OCI-LY7 (cell line): ENCODE measurements around the gene DIP2C. TPM values are rescaled to one million over a fixed set of nuclear protein-coding genes. Genes with fewer than 3 reads are reported as not detected.
"Not testable (repeated sequence)": the region's sequence is repeated elsewhere in the genome, so short reads cannot be mapped to it uniquely, and the experiment has no call there.

Experiments
- BruUV-seq: library from RNA; stranded (reverse); fragments of 400-500 nt; replicated peaks from 2 replicates; lab custom pipeline; 2021; lab: Mats Ljungman, UMichigan
- CTCF ChIA-PET: fragments of 300-600 bp; sonication (Branson Sonifier 250); formaldehyde crosslinking; loops from one replicate; lab custom pipeline; 2022; ENCODE audit warnings: antibody characterized with exemption; ENCODE audit not compliant: unreplicated experiment; lab: Charles Lee
- POLR2A ChIA-PET: fragments of 300-600 bp; sonication (Branson Sonifier 250); formaldehyde crosslinking; loops from one replicate; lab custom pipeline; 2022; ENCODE audit warnings: antibody characterized with exemption; lab: Charles Lee
- DNase-seq: peaks from one replicate; pipeline ENCODE4 v3.0.0-alpha.2; 2015; ENCODE audit warnings: low spot score
- H2AFZ ChIP-seq: fragments of 200-600 bp; sonication (generic), shearing (Covaris generic); 2 replicates; pipeline ENCODE4 v1.6.1; 2014; ENCODE audit warnings: mild to moderate bottlenecking, antibody characterized with exemption, low read length, moderate library complexity
- H3K27ac ChIP-seq: fragments of 200-600 bp; sonication (generic); 2 replicates; pipeline ENCODE4 v1.5.1; 2014; ENCODE audit warnings: mixed run types, low read depth, mild to moderate bottlenecking, moderate library complexity, low read length, inconsistent platforms; ENCODE audit not compliant: poor library complexity, severe bottlenecking
- H3K36me3 ChIP-seq: fragments of 200-600 bp; sonication (generic); 2 replicates; pipeline ENCODE4 v1.6.1; 2014; ENCODE audit warnings: mild to moderate bottlenecking, antibody characterized with exemption, low read length, moderate library complexity, mixed read lengths; ENCODE audit not compliant: insufficient read depth
- H3K4me1 ChIP-seq: fragments of 200-600 bp; sonication (generic); 2 replicates; pipeline ENCODE4 v1.5.1; 2014; ENCODE audit warnings: mild to moderate bottlenecking, low read length; ENCODE audit not compliant: insufficient read depth, poor library complexity, severe bottlenecking
- H3K4me2 ChIP-seq: fragments of 200-600 bp; sonication (generic); 2 replicates; pipeline ENCODE4 v1.6.1; 2014; ENCODE audit warnings: mild to moderate bottlenecking, low read length
- H3K4me3 ChIP-seq: fragments of 200-600 bp; sonication (generic); 2 replicates; pipeline ENCODE4 v1.5.1; 2014; ENCODE audit warnings: mild to moderate bottlenecking, low read depth, low read length; ENCODE audit not compliant: poor library complexity, severe bottlenecking
- H3K79me2 ChIP-seq: fragments of 200-600 bp; sonication (generic); 2 replicates; pipeline ENCODE4 v1.6.1; 2016; ENCODE audit warnings: low read depth, mild to moderate bottlenecking, low read length, moderate library complexity, mixed read lengths; ENCODE audit not compliant: insufficient read depth
- H3K9me2 ChIP-seq: fragments of 200-600 bp; sonication (generic); 2 replicates; pipeline ENCODE4 v1.6.1; 2016; ENCODE audit warnings: mild to moderate bottlenecking, low read length, mixed read lengths; ENCODE audit not compliant: insufficient read depth
- H3K9me3 ChIP-seq: fragments of 200-600 bp; sonication (generic); 2 replicates; pipeline ENCODE4 v1.6.1; 2014; ENCODE audit warnings: mild to moderate bottlenecking, mixed run types, low read length, mixed read lengths
- H4K20me1 ChIP-seq: fragments of 200-600 bp; sonication (generic); 2 replicates; pipeline ENCODE4 v1.6.1; 2014; ENCODE audit warnings: mild to moderate bottlenecking, antibody characterized with exemption, low read length, moderate library complexity, mixed read lengths; ENCODE audit not compliant: insufficient read depth
- CTCF ChIP-seq: fragments of 200-600 bp; sonication (generic); conservative IDR thresholded peaks from 2 replicates; pipeline ENCODE4 v1.5.1; 2014; ENCODE audit warnings: mild to moderate bottlenecking, antibody characterized with exemption, low read length, moderate library complexity, mixed read lengths
- EZH2phosphoT487 ChIP-seq: fragments of 200-600 bp; sonication (generic); IDR thresholded peaks from 2 replicates; pipeline ENCODE4 v1.6.1; 2018; ENCODE audit warnings: low read depth, borderline replicate concordance, mild to moderate bottlenecking, mixed run types, antibody characterized with exemption, low read length, moderate library complexity, mixed read lengths
- intact Hi-C: fragments of 100-400 bp; cut with micrococcal nuclease; formaldehyde crosslinking; loops from one replicate; pipeline ENCODE4 v1.10.0; 2022; ENCODE audit not compliant: unreplicated experiment
- total RNA-seq, 2 experiments: library from RNA; depleted of rRNA in 1 of 2; stranded (reverse); fragments of >200 nt in 1 of 2; shearing (Covaris generic) in 1 of 2; gene quantifications; 2 replicates each; pipeline ENCODE4 v1.2.3, GENCODE V29; 2014 to 2022

The DIP2C gene
- total RNA-seq, 2 experiments from 2014 or later: 10.9 to 29.5 TPM

- H3K36me3 ChIP-seq: peaks cover 70% of the 10 kb centered on the region
- H3K4me2 ChIP-seq: no peak overlapping the region
- H4K20me1 ChIP-seq: no peaks in the 10 kb centered on the region
- DNase-seq: no peak
- CTCF ChIA-PET: no interaction called here
- no peak overlapping the region for H3K27ac ChIP-seq
- no peaks in the 10 kb centered on the region for H3K9me3 ChIP-seq
- intact Hi-C loops: no loop called here
- POLR2A ChIA-PET: no interaction called here
- no peaks in the 10 kb centered on the region for H3K79me2 ChIP-seq
- H3K4me1 ChIP-seq: peaks cover 14% of the 10 kb centered on the region
- no peaks in the 10 kb centered on the region for H3K9me2 ChIP-seq
- BruUV-seq: no TSS peak
- no peak overlapping the region for H2AFZ ChIP-seq
- no peak overlapping the region for H3K4me3 ChIP-seq
- TF ChIP-seq EZH2phosphoT487 (no peak), CTCF (no peak)
Measured at GRCh38 chr10:481628-482027, 207.8 kb downstream of the DIP2C start.

GRCh38 chr10:480928-481552 is 208.4 kb downstream of the DIP2C start:
- H3K4me3 ChIP-seq: no peak overlapping the region
- H3K27ac ChIP-seq: no peak overlapping the region
- POLR2A ChIA-PET: no interaction called here
- H3K4me1 ChIP-seq: peaks cover 14% of the 10 kb centered on the region
- no peak overlapping the region for H3K4me2 ChIP-seq
- H4K20me1 ChIP-seq: no peaks in the 10 kb centered on the region
- CTCF ChIA-PET: no interaction called here
- DNase-seq: no peak
- H3K36me3 ChIP-seq: peaks cover 71% of the 10 kb centered on the region
- H3K9me3 ChIP-seq: no peaks in the 10 kb centered on the region
- H3K79me2 ChIP-seq: no peaks in the 10 kb centered on the region
- intact Hi-C loops: no loop called here
- no peaks in the 10 kb centered on the region for H3K9me2 ChIP-seq
- no peak overlapping the region for H2AFZ ChIP-seq
- BruUV-seq: no TSS peak
- TF ChIP-seq EZH2phosphoT487 (no peak), CTCF (no peak)

- BruUV-seq: no TSS peak
- no peak for TF ChIP-seq CTCF
- no peak for TF ChIP-seq EZH2phosphoT487
- Histone ChIP-seq H3K9me3 (no peaks in the 10 kb centered on the region), H3K79me2 (no peaks in the 10 kb centered on the region), H3K4me2 (no peak overlapping the region), H3K4me3 (no peak overlapping the region), H4K20me1 (no peaks in the 10 kb centered on the region), H3K36me3 (peaks cover 71% of the 10 kb centered on the region), H2AFZ (no peak overlapping the region), H3K4me1 (peaks cover 13% of the 10 kb centered on the region), H3K27ac (no peak overlapping the region), H3K9me2 (no peaks in the 10 kb centered on the region)
- no peak for DNase-seq
- POLR2A ChIA-PET: interaction anchor here (0.6 kb wide), 1 partner anchor 11 kb away, joined by 4 read pairs; no protein-coding TSS in a partner anchor
- CTCF ChIA-PET: interaction anchor here (0.6 kb wide), 1 partner anchor 61 kb away, joined by 3 read pairs; no protein-coding TSS in a partner anchor
- intact Hi-C loops: no loop called here
Measured at GRCh38 chr10:480498-480927, 209.0 kb downstream of the DIP2C start.

GRCh38 chr10:479706-480497 is 209.6 kb downstream of the DIP2C start:
- H4K20me1 ChIP-seq, BruUV-seq, intact Hi-C loops, H3K4me3 ChIP-seq, H3K4me2 ChIP-seq, DNase-seq, H3K9me3 ChIP-seq, H3K79me2 ChIP-seq, H3K27ac ChIP-seq, H3K9me2 ChIP-seq, H3K4me1 ChIP-seq, H2AFZ ChIP-seq: not testable (repeated sequence)
- ChIA-PET POLR2A (interaction anchor here (0.6 to 0.7 kb wide), 2 partner anchors 11 to 44 kb away, joined by 3 to 4 read pairs; no protein-coding TSS in a partner anchor), CTCF (interaction anchor here (0.6 kb wide), 1 partner anchor 62 kb away, joined by 3 read pairs; no protein-coding TSS in a partner anchor)
- peaks cover 71% of the 10 kb centered on the region for H3K36me3 ChIP-seq
